K562 (cell line): ENCODE data around the gene MAST3. TPM values are rescaled to one million over a fixed set of nuclear protein-coding genes. Genes with fewer than 3 reads are reported as not detected.
A peak's percentile ranks its signal among the peaks of the same experiment; 100 is the strongest.

Experiments
- BCOR ChIP-seq: fragments of 450-650 bp; IDR thresholded peaks from 2 replicates; pipeline ENCODE4 v1.6.1; 2016
- CEBPB ChIP-seq: fragments of 450-650 bp; IDR thresholded peaks from 2 replicates; pipeline ENCODE4 v1.6.1; 2016; ENCODE audit warnings: missing genetic modification characterization, missing compliant biosample characterization
- GABPA ChIP-seq: fragments of 200-800 bp; sonication (Bioruptor generic); conservative IDR thresholded peaks from 2 replicates; pipeline ENCODE4 v1.6.1; 2016; ENCODE audit warnings: low read depth, missing genetic modification characterization, missing compliant biosample characterization
- HMG20B ChIP-seq: fragments of 250-450 bp; sonication (Bioruptor Pico); IDR thresholded peaks from 2 replicates; pipeline ENCODE4 v1.5.0; 2021; ENCODE audit warnings: mild to moderate bottlenecking
- HMGN3 ChIP-seq: IDR thresholded peaks from 2 replicates; pipeline ENCODE4 v1.6.1; 2011; ENCODE audit warnings: borderline replicate concordance, low read depth, mild to moderate bottlenecking, mixed read lengths, low read length; ENCODE audit not compliant: insufficient read length; ENCODE audit errors: extremely low read depth
- HNRNPL ChIP-seq: fragments of 200-400 bp; formaldehyde crosslinking; IDR thresholded peaks from 2 replicates; pipeline ENCODE4 v1.6.1; 2017; ENCODE audit warnings: low read depth, mild to moderate bottlenecking, low read length
- L3MBTL2 ChIP-seq: fragments of 450-650 bp; IDR thresholded peaks from 2 replicates; pipeline ENCODE4 v1.6.1; 2016; ENCODE audit warnings: mild to moderate bottlenecking, moderate library complexity
- MEIS2 ChIP-seq: fragments of 450-650 bp; IDR thresholded peaks from 2 replicates; pipeline ENCODE4 v1.6.1; 2014; ENCODE audit warnings: mild to moderate bottlenecking; ENCODE audit not compliant: partially characterized antibody
- PHF8 ChIP-seq: fragments of 200-600 bp; sonication (generic); IDR thresholded peaks from 2 replicates; pipeline ENCODE4 v1.6.1; 2012; ENCODE audit warnings: mixed run types, mild to moderate bottlenecking, inconsistent platforms, low read length, moderate library complexity, borderline replicate concordance
- SMAD4 ChIP-seq: fragments of 250-450 bp; sonication (Bioruptor Pico); conservative IDR thresholded peaks from 2 replicates; pipeline ENCODE4 v1.8.0; 2021; ENCODE audit warnings: inconsistent platforms, mild to moderate bottlenecking, moderate library complexity
- TAF7 ChIP-seq: fragments of 450-650 bp; IDR thresholded peaks from 2 replicates; pipeline ENCODE4 v1.6.1; 2016; ENCODE audit warnings: missing genetic modification characterization, missing compliant biosample characterization
- TEAD4 ChIP-seq, 2 experiments: sonication (generic) in 1 of 2; formaldehyde crosslinking in 1 of 2; IDR thresholded peaks; 2 replicates each; pipeline versions ENCODE4 v1.6.1 to v1.8.0; 2012 to 2022; ENCODE audit warnings: borderline replicate concordance in 1 of 2, inconsistent platforms in 1 of 2, low read length in 1 of 2, mild to moderate bottlenecking in 1 of 2, missing genetic modification reagents in 1 of 2
- TRIM24 ChIP-seq, 2 experiments: fragments of 450-650 bp; IDR thresholded peaks; 2 replicates each; pipeline ENCODE4 v1.6.1; 2016
- XRCC5 ChIP-seq: fragments of 200-400 bp; formaldehyde crosslinking; IDR thresholded peaks from 2 replicates; pipeline ENCODE4 v1.6.1; 2017; ENCODE audit warnings: low read depth, mild to moderate bottlenecking, low read length
- ZFX ChIP-seq: sonication (generic); formaldehyde crosslinking; IDR thresholded peaks from 2 replicates; pipeline ENCODE4 v1.8.0; 2022; ENCODE audit warnings: mild to moderate bottlenecking, missing genetic modification reagents, moderate library complexity
- ZNF24 ChIP-seq: fragments of 450-650 bp; IDR thresholded peaks from 2 replicates; pipeline ENCODE4 v1.6.1; 2016
- ZNF318 ChIP-seq, 2 experiments: fragments of 450-650 bp; IDR thresholded peaks; 2 replicates each; pipeline ENCODE4 v1.6.1; 2016; ENCODE audit warnings: mild to moderate bottlenecking in 2 of 2, borderline replicate concordance in 1 of 2, low read depth in 1 of 2, moderate library complexity in 1 of 2
- polyA plus RNA-seq, 8 experiments: library from polyadenylated mRNA; depleted of rRNA in 4 of 8; stranded (reverse) in 5 of 8; unstranded in 3 of 8; fragments of >200 nt; fragmentation: Nextera tagmentation in 2 of 8; fragmentation: Illumina TruSeq in 1 of 8; extraction: Ambion mirVana in 2 of 8; extraction: Trizol in 1 of 8; gene quantifications; 2 replicates each; pipeline versions ENCODE4 v1.2.1 to v1.2.3, GENCODE V29; 2011 to 2014; ENCODE audit warnings: inconsistent platforms in 1 of 8, missing spikeins in 1 of 8
- total RNA-seq, 7 experiments: library from RNA; depleted of rRNA in 6 of 7; stranded (reverse); fragments of >200 nt in 6 of 7; fragmentation: Illumina TruSeq in 2 of 7; extraction: Trizol in 2 of 7; gene quantifications; 2 replicates each; pipeline versions ENCODE4 v1.2.1 to v1.2.3, GENCODE V29; 2011 to 2021; ENCODE audit warnings: low replicate concordance in 1 of 7
- TF ChIP-seq, protein P1 (sequence below): fragments of 200-800 bp; sonication (Bioruptor generic); IDR thresholded peaks from 2 replicates; pipeline ENCODE4 v1.6.1; 2017; ENCODE audit warnings: missing genetic modification characterization, missing compliant biosample characterization

MAST3 gene
- total and polyA plus RNA-seq, 9 of the 15 experiments (the other 6 are each of a cell fraction or from before 2014, with no cell fraction given) = 0.94 to 9.9 (median 2.4) TPM

DNA sequence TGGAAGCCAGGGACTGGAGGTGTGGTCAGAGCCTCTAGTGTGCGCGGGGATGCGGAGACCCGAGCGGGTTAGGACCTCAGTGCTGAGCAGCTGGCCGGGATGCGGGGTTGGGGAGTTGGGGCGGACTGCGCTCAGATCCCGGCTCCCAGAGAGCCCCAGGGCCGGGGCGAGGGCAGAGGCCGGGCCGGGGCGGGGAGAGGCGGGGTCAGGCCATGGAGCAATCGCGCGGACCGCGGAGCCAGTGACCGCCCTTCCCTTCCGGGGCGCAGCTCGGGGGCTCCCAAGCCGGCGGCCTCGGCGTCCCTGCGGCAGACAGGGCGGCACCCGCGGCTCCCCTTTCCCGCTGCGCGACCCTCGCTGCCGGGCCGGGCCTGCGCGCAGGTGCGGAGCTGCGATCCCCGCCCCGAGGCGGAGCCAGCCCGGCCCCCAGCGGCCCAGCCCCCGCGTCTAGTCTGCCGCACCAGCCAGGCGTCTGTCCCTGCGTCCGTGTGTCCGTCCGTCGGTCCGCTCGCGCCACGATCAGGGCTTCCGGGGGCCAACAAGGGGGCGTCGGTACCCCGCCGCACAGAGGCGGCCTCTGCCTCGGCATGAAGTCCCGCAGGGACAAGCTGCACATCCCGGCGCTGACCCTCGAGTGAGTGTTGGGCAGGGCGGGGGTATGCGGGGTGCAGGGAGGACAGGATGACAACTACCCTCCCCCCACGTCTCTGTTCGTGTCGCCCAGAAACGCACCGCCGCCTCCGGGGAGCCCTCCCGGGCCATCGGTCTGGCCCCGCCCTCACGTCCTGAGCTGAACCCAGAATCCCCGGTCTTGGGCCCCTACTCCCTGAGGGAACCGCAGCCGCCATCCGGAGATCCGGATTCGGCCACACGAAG lies 12.4 kb downstream of the MAST3 start (continued):
- TF ChIP-seq, protein P1, sequence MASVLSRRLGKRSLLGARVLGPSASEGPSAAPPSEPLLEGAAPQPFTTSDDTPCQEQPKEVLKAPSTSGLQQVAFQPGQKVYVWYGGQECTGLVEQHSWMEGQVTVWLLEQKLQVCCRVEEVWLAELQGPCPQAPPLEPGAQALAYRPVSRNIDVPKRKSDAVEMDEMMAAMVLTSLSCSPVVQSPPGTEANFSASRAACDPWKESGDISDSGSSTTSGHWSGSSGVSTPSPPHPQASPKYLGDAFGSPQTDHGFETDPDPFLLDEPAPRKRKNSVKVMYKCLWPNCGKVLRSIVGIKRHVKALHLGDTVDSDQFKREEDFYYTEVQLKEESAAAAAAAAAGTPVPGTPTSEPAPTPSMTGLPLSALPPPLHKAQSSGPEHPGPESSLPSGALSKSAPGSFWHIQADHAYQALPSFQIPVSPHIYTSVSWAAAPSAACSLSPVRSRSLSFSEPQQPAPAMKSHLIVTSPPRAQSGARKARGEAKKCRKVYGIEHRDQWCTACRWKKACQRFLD (CRISPR knock-in tag) = peak; percentile 63; the same call in 1 of the 2 replicates
- no peak for TF ChIP-seq ZNF318 (IDR thresholded peaks at IDR 0.05; ENCODE audit: borderline replicate concordance in 1 of 2, low read depth in 1 of 2)
- TF ChIP-seq TRIM24 (IDR thresholded peaks at IDR 0.05) = 0 out of 4 replicates have a peak, but pooled peaks of 1 of the 2 experiments have one; percentile 8
- TF ChIP-seq HMGN3 = peak; percentile 54
- peak; percentile 60 for TF ChIP-seq GABPA
- TF ChIP-seq BCOR = peak; percentile 21
- TF ChIP-seq L3MBTL2 = peak; percentile 28; the same call in 1 of the 2 replicates
- peak; percentile 99 for TF ChIP-seq SMAD4 (CRISPR knock-in tag)
- no peak for TF ChIP-seq ZNF24
- TF ChIP-seq XRCC5 = no peak
- peak; percentile 9 for TF ChIP-seq MEIS2
- no peak for TF ChIP-seq HMG20B
- no peak for TF ChIP-seq TEAD4 (IDR thresholded peaks at IDR 0.05; ENCODE audit: low read length)
- TF ChIP-seq TEAD4 (CRISPR knock-in tag; IDR thresholded peaks at IDR 0.05; ENCODE audit: borderline replicate concordance) = no peak
- TF ChIP-seq HNRNPL = 0 out of 2 replicates have a peak, but pooled peaks have one; percentile 24
- peak; percentile 63 for TF ChIP-seq CEBPB (tag)
- TF ChIP-seq TAF7 (tag) = no peak
- TF ChIP-seq ZFX (CRISPR knock-in tag) = peak; percentile 52
- peak; percentile 57; the same call in 1 of the 2 replicates for TF ChIP-seq PHF8
